PC-3 (cell line): ENCODE data around the gene TEX9. TPM values are rescaled to one million over a fixed set of nuclear protein-coding genes. Genes with fewer than 3 reads are reported as not detected.
"Not testable (repeated sequence)": the region's sequence is repeated elsewhere in the genome, so short reads cannot be mapped to it uniquely, and the experiment has no call there.

Experiments
- ATAC-seq: fragments of 200-7000 bp; cut with Tn5 transposase; 2 replicates; pipeline ENCODE4 v1.9.1; 2020; ENCODE audit warnings: mild to moderate bottlenecking, moderate library complexity
- BruUV-seq: library from RNA; stranded (reverse); fragments of 400-500 nt; replicated peaks from 2 replicates; lab custom pipeline; 2021; lab: Mats Ljungman, UMichigan
- CTCF ChIA-PET: fragments of 300-600 bp; sonication (Branson Sonifier 250); formaldehyde crosslinking; loops from one replicate; lab custom pipeline; 2022; ENCODE audit warnings: antibody characterized with exemption; lab: Charles Lee
- POLR2A ChIA-PET: fragments of 300-600 bp; sonication (Branson Sonifier 250); formaldehyde crosslinking; loops from one replicate; lab custom pipeline; 2022; ENCODE audit warnings: antibody characterized with exemption; ENCODE audit not compliant: unreplicated experiment; lab: Charles Lee
- DNase-seq: peaks from one replicate; pipeline ENCODE4 v3.0.0-alpha.2; 2015
- H2AFZ ChIP-seq: fragments of 300-600 bp; sonication (generic); 2 replicates; pipeline ENCODE4 v1.6.0; 2016; ENCODE audit warnings: antibody characterized with exemption, low read length
- H3F3A ChIP-seq: fragments of 300-600 bp; sonication (generic); one replicate; pipeline ENCODE4 v1.6.0; 2017; ENCODE audit warnings: antibody characterized with exemption, low read length, control low read depth, mild to moderate bottlenecking; ENCODE audit not compliant: unreplicated experiment
- H3K27ac ChIP-seq: fragments of 300-600 bp; sonication (generic); 2 replicates; pipeline ENCODE4 v1.5.1; 2016; ENCODE audit warnings: mild to moderate bottlenecking, low read length
- H3K27me3 ChIP-seq: fragments of 300-600 bp; sonication (generic); 2 replicates; pipeline ENCODE4 v1.6.1; 2016; ENCODE audit warnings: low read length, mixed read lengths
- H3K36me3 ChIP-seq: fragments of 300-600 bp; sonication (generic); 2 replicates; pipeline ENCODE4 v1.6.1; 2016; ENCODE audit warnings: low read depth, mixed run types, low read length, mixed read lengths
- H3K4me1 ChIP-seq: fragments of 300-600 bp; sonication (generic); 2 replicates; pipeline ENCODE4 v1.5.1; 2016; ENCODE audit warnings: low read length; ENCODE audit not compliant: insufficient read depth
- H3K4me2 ChIP-seq: fragments of 300-600 bp; sonication (generic); 2 replicates; pipeline ENCODE4 v1.6.0; 2016; ENCODE audit warnings: low read length
- H3K4me3 ChIP-seq: fragments of 300-600 bp; sonication (generic); 2 replicates; pipeline ENCODE4 v1.5.1; 2016; ENCODE audit warnings: mild to moderate bottlenecking, low read length, mixed read lengths
- H3K79me2 ChIP-seq: fragments of 300-600 bp; sonication (generic); 2 replicates; pipeline ENCODE4 v1.6.1; 2017; ENCODE audit warnings: low read length, mixed read lengths
- H3K9ac ChIP-seq: fragments of 300-600 bp; sonication (generic); 2 replicates; pipeline ENCODE4 v1.6.0; 2016; ENCODE audit warnings: mild to moderate bottlenecking, low read length
- H3K9me2 ChIP-seq: fragments of 300-600 bp; sonication (generic); replicated peaks from 2 replicates; pipeline ENCODE4 v1.6.1; 2016; ENCODE audit warnings: mixed run types, low read length, mixed read lengths
- H3K9me3 ChIP-seq: fragments of 300-600 bp; sonication (generic); 2 replicates; pipeline ENCODE4 v1.6.1; 2016; ENCODE audit warnings: low read length, mixed read lengths
- H4K20me1 ChIP-seq: fragments of 300-600 bp; sonication (generic); 2 replicates; pipeline ENCODE4 v1.6.1; 2016; ENCODE audit warnings: low read length, mixed read lengths
- CTCF ChIP-seq: fragments of 300-600 bp; sonication (generic); conservative IDR thresholded peaks from 2 replicates; pipeline ENCODE4 v1.5.1; 2017; ENCODE audit warnings: antibody characterized with exemption, low read depth, mild to moderate bottlenecking, low read length
- EZH2 ChIP-seq: fragments of 300-600 bp; sonication (generic); IDR thresholded peaks from one replicate; pipeline ENCODE4 v1.6.1; 2017; ENCODE audit warnings: antibody characterized with exemption, mild to moderate bottlenecking, low read length; ENCODE audit not compliant: unreplicated experiment
- EZH2phosphoT487 ChIP-seq: fragments of 300-600 bp; sonication (generic); IDR thresholded peaks from 2 replicates; pipeline ENCODE4 v1.6.1; 2018; ENCODE audit warnings: mild to moderate bottlenecking, antibody characterized with exemption, low read length, borderline replicate concordance
- intact Hi-C: fragments of 100-400 bp; cut with micrococcal nuclease; formaldehyde crosslinking; loops from 2 replicates; pipeline ENCODE4 v1.9.0; 2023
- total RNA-seq: library from RNA; depleted of rRNA; stranded (reverse); fragments of >200 nt; gene quantifications from 2 replicates; pipeline ENCODE4 v1.2.3, GENCODE V29; 2014

Gene TEX9
- total RNA-seq, 1 experiment from 2014 or later = 3.3 TPM

DNA sequence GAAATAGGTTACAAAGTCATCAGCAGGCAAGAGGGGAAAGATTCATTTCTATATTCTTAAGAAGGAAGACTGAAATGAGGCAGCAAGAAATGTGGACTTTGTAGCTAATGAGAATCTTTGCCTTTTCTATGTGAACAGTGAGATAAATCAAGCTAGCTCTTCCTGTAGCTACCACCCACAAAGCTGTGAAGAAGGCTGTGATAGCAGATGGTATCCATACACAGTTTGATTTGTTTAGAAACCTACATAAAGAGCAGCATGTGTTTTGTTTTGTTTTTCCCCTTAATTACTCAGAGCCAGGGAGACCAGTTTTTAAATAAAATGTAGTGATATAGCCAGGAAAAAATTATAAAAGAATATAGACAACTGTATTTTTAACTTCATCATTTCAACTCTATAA, 45.5 kb downstream of the TEX9 start:
- Histone ChIP-seq H3K9me2 (no peaks in the 10 kb centered on the region), H3K36me3 (no peaks in the 10 kb centered on the region), H3K27me3 (no peaks in the 10 kb centered on the region), H3K4me1 (no peaks in the 10 kb centered on the region), H4K20me1 (no peaks in the 10 kb centered on the region), H3K4me3 (no peak overlapping the region), H3F3A (no peaks in the 10 kb centered on the region), H3K79me2 (no peaks in the 10 kb centered on the region), H3K9me3 (no peaks in the 10 kb centered on the region), H2AFZ (no peak overlapping the region), H3K27ac (no peak overlapping the region), H3K9ac (no peak overlapping the region), H3K4me2 (no peak overlapping the region)
- no peak for ATAC-seq
- POLR2A ChIA-PET = no interaction called here
- CTCF ChIA-PET = interaction anchor here (0.5 kb wide), 1 partner anchor 706 kb away, joined by 3 read pairs; no protein-coding TSS in a partner anchor
- BruUV-seq = no TSS peak
- no peak for TF ChIP-seq EZH2
- no peak for TF ChIP-seq CTCF
- TF ChIP-seq EZH2phosphoT487 = no peak
- intact Hi-C loops = no loop called here
- no peak for DNase-seq

GRCh38 chr15:56411122-56411749, 46.0 kb downstream of the TEX9 start:
- no peak for DNase-seq
- no peak overlapping the region for H2AFZ ChIP-seq

GRCh38 chr15:56413114-56413733, 48.0 kb downstream of the TEX9 start:
- POLR2A ChIA-PET, H2AFZ ChIP-seq, H3K9ac ChIP-seq, H3K9me3 ChIP-seq, DNase-seq, H3K9me2 ChIP-seq, H3F3A ChIP-seq, ATAC-seq, H4K20me1 ChIP-seq, H3K4me1 ChIP-seq, H3K27me3 ChIP-seq, intact Hi-C loops, H3K4me2 ChIP-seq, H3K36me3 ChIP-seq, H3K27ac ChIP-seq, H3K4me3 ChIP-seq, H3K79me2 ChIP-seq, BruUV-seq, CTCF ChIA-PET: not testable (repeated sequence)

More at GRCh38 chr15:56411122-56411749, 46.0 kb downstream of the TEX9 start:
- Histone ChIP-seq H3K79me2 (no peaks in the 10 kb centered on the region), H3F3A (no peaks in the 10 kb centered on the region), H3K27me3 (no peaks in the 10 kb centered on the region), H3K36me3 (no peaks in the 10 kb centered on the region), H3K4me3 (no peak overlapping the region), H3K9ac (no peak overlapping the region), H3K4me2 (no peak overlapping the region), H4K20me1 (no peaks in the 10 kb centered on the region), H3K27ac (no peak overlapping the region), H3K9me3 (no peaks in the 10 kb centered on the region), H3K9me2 (no peaks in the 10 kb centered on the region), H3K4me1 (no peaks in the 10 kb centered on the region)
- no peak for ATAC-seq
- BruUV-seq = no TSS peak
- intact Hi-C loops = no loop called here
- ChIA-PET CTCF (interaction anchor here (0.5 kb wide), 1 partner anchor 705 kb away, joined by 3 read pairs; no protein-coding TSS in a partner anchor), POLR2A (no interaction called here)
- TF ChIP-seq EZH2phosphoT487 (no peak), EZH2 (no peak), CTCF (no peak)
